ENCODE results near the gene PTTG1.

GRCh38 chr5:160382346-160382745, 39.3 kb upstream of the PTTG1 start:
- TF ChIP-seq CTCF (IDR thresholded peaks at IDR 0.05; ENCODE audit: low read depth, low read length) (no peak), EZH2phosphoT487 (IDR thresholded peaks at IDR 0.05; ENCODE audit: low read depth) (no peak)

Measured in OCI-LY3 (cell line).